AG09309 (cell line): ENCODE results near the gene SPDEF.

Experiments
- DNase-seq: peaks from one replicate; pipeline ENCODE4 v3.0.0-alpha.2; 2010; ENCODE audit warnings: low read depth
- H3K4me3 ChIP-seq: 2 replicates; pipeline ENCODE4 v1.5.1; 2011; ENCODE audit warnings: mild to moderate bottlenecking, low read depth, low read length, moderate library complexity; ENCODE audit not compliant: control insufficient read depth
- CTCF ChIP-seq: IDR thresholded peaks from 2 replicates; pipeline ENCODE4 v1.5.1; 2011; ENCODE audit warnings: mild to moderate bottlenecking, low read depth, low read length, inconsistent platforms; ENCODE audit not compliant: insufficient read depth, control insufficient read depth; ENCODE audit errors: missing control alignments

Gene SPDEF

GRCh38 chr6:34522761-34523160, 33.4 kb downstream of the SPDEF start:
- no peak for DNase-seq
- TF ChIP-seq CTCF, result no peak
- H3K4me3 ChIP-seq, result no peak overlapping the region

GRCh38 chr6:34521463-34522285, 34.5 kb downstream of the SPDEF start:
- no peak for TF ChIP-seq CTCF
- H3K4me3 ChIP-seq, result no peak overlapping the region
- DNase-seq, result no peak

- TF ChIP-seq CTCF, result no peak
- DNase-seq, result no peak
- H3K4me3 ChIP-seq, result no peak overlapping the region
Observed at GRCh38 chr6:34520645-34521462, 35.3 kb downstream of the SPDEF start.

- H3K4me3 ChIP-seq, result no peak overlapping the region
- TF ChIP-seq CTCF, result no peak
- no peak for DNase-seq
Observed at GRCh38 chr6:34519971-34520644, 36.0 kb downstream of the SPDEF start.

- no peak for TF ChIP-seq CTCF
- no peak overlapping the region for H3K4me3 ChIP-seq
- no peak for DNase-seq
Observed at GRCh38 chr6:34518669-34519365, 37.3 kb downstream of the SPDEF start.

GRCh38 chr6:34517966-34518365, 38.2 kb downstream of the SPDEF start:
- H3K4me3 ChIP-seq, result no peak overlapping the region
- no peak for DNase-seq
- no peak for TF ChIP-seq CTCF
